ENCODE results near the gene ANKRD42.
A peak's percentile ranks its signal among the peaks of the same experiment; 100 is the strongest.
"Not testable (repeated sequence)": the region's sequence is repeated elsewhere in the genome, so short reads cannot be mapped to it uniquely, and the experiment has no call there.

Gene ANKRD42

GRCh38 chr11:83174008-83174407 lies 19.5 kb upstream of the ANKRD42 start:
- no peak for DNase-seq

- no peak for DNase-seq
These were observed 17.7 kb upstream of the ANKRD42 start for GRCh38 chr11:83175815-83176214.

- no peak for DNase-seq
These were observed 11.7 kb upstream of the ANKRD42 start for GRCh38 chr11:83181815-83182214.

- DNase-seq, result no peak
These were observed 7.7 kb upstream of the ANKRD42 start for GRCh38 chr11:83185767-83186166.

GRCh38 chr11:83187465-83187864 lies 6.0 kb upstream of the ANKRD42 start:
- DNase-seq, result no peak

- DNase-seq, result no peak
These were observed 2.0 kb upstream of the ANKRD42 start for GRCh38 chr11:83191491-83191890.

- no peak for DNase-seq
These were observed 1.5 kb upstream of the ANKRD42 start for GRCh38 chr11:83191986-83192385.

GRCh38 chr11:83192606-83193245 lies 786 bp upstream of the ANKRD42 start:
- no peak for DNase-seq

GRCh38 chr11:83194281-83195142 lies 1.0 kb downstream of the ANKRD42 start:
- DNase-seq, result peak; percentile 67

- DNase-seq, result no peak
These were observed 1.6 kb downstream of the ANKRD42 start for GRCh38 chr11:83195143-83195466.

- DNase-seq, result no peak
These were observed 2.1 kb downstream of the ANKRD42 start for GRCh38 chr11:83195649-83196048.

GRCh38 chr11:83200035-83200434 lies 6.5 kb downstream of the ANKRD42 start:
- no peak for DNase-seq

GRCh38 chr11:83205608-83206185 lies 12.2 kb downstream of the ANKRD42 start:
- DNase-seq, result no peak

GRCh38 chr11:83206221-83206620 lies 12.7 kb downstream of the ANKRD42 start:
- DNase-seq, result no peak

- DNase-seq, result not testable (repeated sequence)
These were observed 13.4 kb downstream of the ANKRD42 start for GRCh38 chr11:83206771-83207382.

- no peak for DNase-seq
These were observed 25.6 kb downstream of the ANKRD42 start for GRCh38 chr11:83219095-83219494.

- DNase-seq, result no peak
These were observed 26.7 kb downstream of the ANKRD42 start for GRCh38 chr11:83220260-83220659.

- DNase-seq, result no peak
These were observed 28.2 kb downstream of the ANKRD42 start for GRCh38 chr11:83221694-83222093.

GRCh38 chr11:83222499-83222898 lies 29.0 kb downstream of the ANKRD42 start:
- no peak for DNase-seq

GRCh38 chr11:83223457-83223856 lies 29.9 kb downstream of the ANKRD42 start:
- DNase-seq, result no peak

- DNase-seq, result no peak
These were observed 42.3 kb downstream of the ANKRD42 start for GRCh38 chr11:83235825-83236224.

- DNase-seq, result no peak
These were observed 44.6 kb downstream of the ANKRD42 start for GRCh38 chr11:83238111-83238510.

GRCh38 chr11:83241291-83241946 lies 47.9 kb downstream of the ANKRD42 start:
- DNase-seq, result peak; percentile 21
